Stimulated activated CD8-positive, alpha-beta memory T cell treated with anti-CD3 and anti-CD28 coated beads, Interleukin-12 subunit alpha, Interleukin-12 subunit beta, amount 100 ng/mL, for 1 hour (primary cell): ENCODE measurements around the gene CAPZB.

Experiments
- DNase-seq: peaks from one replicate; pipeline ENCODE4 v3.0.0-alpha.2; 2020; ENCODE audit warnings: low read depth

Gene CAPZB

GRCh38 chr1:19448491-19449439 is 36.6 kb downstream of the CAPZB start:
- DNase-seq: no peak

- DNase-seq: no peak
Observed at GRCh38 chr1:19447550-19447949, 37.8 kb downstream of the CAPZB start.

GRCh38 chr1:19445417-19446342 is 39.7 kb downstream of the CAPZB start:
- DNase-seq: no peak

- DNase-seq: no peak
Observed at GRCh38 chr1:19444296-19445021, 40.9 kb downstream of the CAPZB start.

- no peak for DNase-seq
Observed at GRCh38 chr1:19443326-19443725, 42.0 kb downstream of the CAPZB start.

GRCh38 chr1:19442154-19443096 is 42.9 kb downstream of the CAPZB start:
- no peak for DNase-seq

GRCh38 chr1:19441048-19441780 is 44.1 kb downstream of the CAPZB start:
- no peak for DNase-seq

GRCh38 chr1:19439464-19440171 is 45.7 kb downstream of the CAPZB start:
- no peak for DNase-seq

GRCh38 chr1:19438516-19439195 is 46.7 kb downstream of the CAPZB start:
- no peak for DNase-seq

GRCh38 chr1:19437891-19438294 is 47.4 kb downstream of the CAPZB start:
- DNase-seq: no peak

GRCh38 chr1:19436716-19437476 is 48.4 kb downstream of the CAPZB start:
- DNase-seq: no peak

GRCh38 chr1:19435851-19436455 is 49.4 kb downstream of the CAPZB start:
- no peak for DNase-seq

- no peak for DNase-seq
Observed at GRCh38 chr1:19435181-19435580, 50.2 kb downstream of the CAPZB start.

GRCh38 chr1:19433719-19433998 is 51.7 kb downstream of the CAPZB start:
- DNase-seq: no peak

GRCh38 chr1:19432943-19433718 is 52.2 kb downstream of the CAPZB start:
- no peak for DNase-seq

- DNase-seq: no peak
Observed at GRCh38 chr1:19430121-19431068, 54.9 kb downstream of the CAPZB start.
